GM13977 (cell line): ENCODE results near the gene HPCAL4.

ENCODE experiments used
- DNase-seq: peaks from one replicate; pipeline ENCODE4 v3.0.0; 2012; ENCODE audit warnings: low spot score
- CTCF ChIP-seq: IDR thresholded peaks from 2 replicates; pipeline ENCODE4 v1.5.1; 2012; ENCODE audit warnings: mild to moderate bottlenecking, control low read depth; ENCODE audit not compliant: insufficient read depth; ENCODE audit errors: extremely low read depth, missing control alignments
- in situ Hi-C: fragments of 300-500 bp; cut with MboI; formaldehyde crosslinking; loops from one replicate; pipeline ENCODE4 v1.12.0; 2022; ENCODE audit warnings: low sequenced_read_pairs, low pct_unique_long_range_greater_than_20kb, mixed read lengths, inconsistent platforms; ENCODE audit not compliant: unreplicated experiment

Gene HPCAL4

GRCh38 chr1:39691383-39692151, at the start of gene HPCAL4:
Gene HPCAL4 (minus strand): TSS chr1:39691433. CDS start chr1:39684603, 6,830 bp downstream.
- TF ChIP-seq CTCF, result no peak
- peak; percentile 86 for DNase-seq
- in situ Hi-C loops, result no loop called here

DNA sequence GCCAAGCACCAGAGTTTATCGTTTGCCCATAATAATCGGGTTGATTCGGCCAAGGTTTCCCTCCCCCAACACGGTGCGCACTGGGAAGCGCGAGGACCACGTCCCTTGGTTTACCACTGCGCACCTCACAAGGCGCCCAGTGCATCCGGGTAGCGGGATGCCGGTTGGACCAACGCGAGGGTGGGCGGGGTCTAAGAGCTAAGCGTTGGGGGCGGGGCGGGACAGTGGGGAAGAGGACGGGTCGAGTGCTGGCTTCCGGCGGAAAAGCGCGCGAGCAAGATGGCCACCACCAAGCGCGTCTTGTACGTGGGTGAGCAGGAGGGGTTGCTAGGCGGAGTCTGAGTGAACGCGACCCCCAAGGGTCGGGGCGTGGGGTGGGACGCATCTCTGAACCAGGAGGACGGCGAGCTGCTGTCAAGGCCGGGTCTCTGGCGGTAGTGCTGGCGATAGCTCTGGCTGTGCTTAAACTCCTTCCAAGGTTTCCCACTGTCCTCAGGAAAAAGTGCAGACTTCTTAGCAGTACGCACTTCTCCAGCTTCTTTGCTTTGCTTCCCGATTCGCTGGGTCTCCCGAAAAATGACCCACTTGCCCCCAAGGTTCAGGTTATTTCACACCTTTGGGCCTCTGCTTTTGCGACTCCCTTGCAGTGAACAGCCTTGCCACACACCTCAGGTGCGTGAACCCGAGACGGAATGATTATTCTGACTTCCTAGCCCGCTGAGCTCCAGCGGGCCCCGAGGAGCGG, 47.6 kb upstream of the HPCAL4 start, which contains the start of gene PPIE:
Gene PPIE, plus strand, starts transcription at position 261 of the 745 bp plus-strand sequence. Its CDS starts 19 bp downstream, at position 280.
- DNase-seq, result peak; percentile 89
- no peak for TF ChIP-seq CTCF
- in situ Hi-C loops, result no loop called here

DNA sequence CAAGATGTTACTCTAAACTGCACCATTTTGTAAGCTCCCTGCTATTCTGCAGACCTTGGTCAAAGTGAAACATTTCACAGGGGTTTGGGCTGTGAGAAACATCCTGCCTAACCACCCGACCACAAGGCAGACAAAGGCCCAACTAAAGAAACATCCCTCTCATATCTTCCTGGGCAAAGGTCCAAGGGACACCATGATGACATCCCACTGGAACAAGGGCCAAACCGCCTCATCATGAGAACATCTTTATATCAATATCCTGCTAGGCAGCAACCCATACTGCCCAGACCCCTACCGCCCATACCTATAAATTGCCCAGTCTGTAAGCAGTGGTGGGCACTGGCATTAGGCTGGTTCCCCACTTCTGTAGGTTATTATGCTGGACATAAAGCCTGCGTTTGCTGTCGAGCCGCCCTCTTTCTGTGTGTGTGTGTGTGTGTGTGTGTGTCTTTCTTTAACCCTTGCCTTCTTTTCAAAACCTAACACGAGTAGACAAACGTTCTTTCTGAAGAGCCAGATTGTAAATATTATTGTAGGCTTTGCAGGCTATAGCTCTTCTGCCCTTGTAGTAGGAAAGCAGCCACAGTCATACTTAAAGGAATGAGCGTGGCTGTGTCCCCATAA, 46.4 kb upstream of the HPCAL4 start:
- in situ Hi-C loops, result no loop called here
- no peak for TF ChIP-seq CTCF
- no peak for DNase-seq

- no peak for TF ChIP-seq CTCF
- DNase-seq, result no peak
- in situ Hi-C loops, result no loop called here
Measured at GRCh38 chr1:39735731-39736130, 44.5 kb upstream of the HPCAL4 start.

GRCh38 chr1:39733161-39733560, 41.9 kb upstream of the HPCAL4 start:
- TF ChIP-seq CTCF, result no peak
- in situ Hi-C loops, result no loop called here
- no peak for DNase-seq

GRCh38 chr1:39732730-39733129, 41.5 kb upstream of the HPCAL4 start:
- DNase-seq, result no peak
- in situ Hi-C loops, result no loop called here

More at GRCh38 chr1:39732730-39733129, 41.5 kb upstream of the HPCAL4 start:
- no peak for TF ChIP-seq CTCF
